Measurements from ENCODE around the gene IGLL1.

DNA sequence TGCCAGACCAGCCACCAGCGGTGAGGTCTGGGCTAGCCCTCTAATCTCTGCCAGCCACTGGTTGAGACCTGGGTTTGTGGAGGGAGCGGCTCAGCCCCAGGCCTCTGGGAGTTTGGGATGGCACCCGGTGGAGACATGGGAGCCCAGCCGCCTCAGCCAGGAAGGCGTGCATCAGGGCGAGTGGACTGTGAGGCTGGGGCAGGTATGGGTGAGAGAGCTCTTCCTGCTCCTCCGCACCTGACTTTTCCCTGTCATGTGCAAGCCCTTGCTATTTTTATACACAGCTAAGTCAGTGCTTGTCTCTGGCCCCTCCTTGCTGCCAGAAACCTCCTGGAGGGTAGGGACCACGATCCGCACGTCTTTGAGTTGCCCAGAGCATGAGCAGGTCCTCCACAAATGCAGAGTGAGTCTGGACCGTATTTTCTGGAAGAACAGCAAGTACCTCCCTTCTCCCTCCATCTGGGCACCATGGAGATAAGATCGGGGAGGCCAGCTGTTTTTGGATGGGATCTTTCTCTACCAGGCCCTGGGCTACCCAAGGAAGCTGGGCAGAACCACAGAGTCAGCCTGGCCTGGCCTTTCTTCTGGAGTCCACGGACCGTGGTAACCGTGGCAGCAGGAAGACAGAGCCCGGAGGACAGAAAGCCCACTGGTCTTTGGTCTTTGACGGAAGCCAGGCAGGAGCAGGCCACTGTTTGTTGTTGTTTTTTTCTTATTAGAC lies 53.3 kb downstream of the IGLL1 start:
- no peak for TF ChIP-seq EP300 (IDR thresholded peaks at IDR 0.05)
- TF ChIP-seq, protein P1, sequence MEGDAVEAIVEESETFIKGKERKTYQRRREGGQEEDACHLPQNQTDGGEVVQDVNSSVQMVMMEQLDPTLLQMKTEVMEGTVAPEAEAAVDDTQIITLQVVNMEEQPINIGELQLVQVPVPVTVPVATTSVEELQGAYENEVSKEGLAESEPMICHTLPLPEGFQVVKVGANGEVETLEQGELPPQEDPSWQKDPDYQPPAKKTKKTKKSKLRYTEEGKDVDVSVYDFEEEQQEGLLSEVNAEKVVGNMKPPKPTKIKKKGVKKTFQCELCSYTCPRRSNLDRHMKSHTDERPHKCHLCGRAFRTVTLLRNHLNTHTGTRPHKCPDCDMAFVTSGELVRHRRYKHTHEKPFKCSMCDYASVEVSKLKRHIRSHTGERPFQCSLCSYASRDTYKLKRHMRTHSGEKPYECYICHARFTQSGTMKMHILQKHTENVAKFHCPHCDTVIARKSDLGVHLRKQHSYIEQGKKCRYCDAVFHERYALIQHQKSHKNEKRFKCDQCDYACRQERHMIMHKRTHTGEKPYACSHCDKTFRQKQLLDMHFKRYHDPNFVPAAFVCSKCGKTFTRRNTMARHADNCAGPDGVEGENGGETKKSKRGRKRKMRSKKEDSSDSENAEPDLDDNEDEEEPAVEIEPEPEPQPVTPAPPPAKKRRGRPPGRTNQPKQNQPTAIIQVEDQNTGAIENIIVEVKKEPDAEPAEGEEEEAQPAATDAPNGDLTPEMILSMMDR (IDR thresholded peaks at IDR 0.05) = no peak
- TF ChIP-seq POLR2A (IDR thresholded peaks at IDR 0.05) = no peak
- TF ChIP-seq POLR2AphosphoS5 (IDR thresholded peaks at IDR 0.05) = no peak
